GM12878 (cell line): Measurements from ENCODE around the gene SFXN4. TPM values are rescaled to one million over a fixed set of nuclear protein-coding genes. Genes with fewer than 3 reads are reported as not detected.
A peak's percentile ranks its signal among the peaks of the same experiment; 100 is the strongest.

Experiments used
- CBFB ChIP-seq: IDR thresholded peaks from 2 replicates; pipeline ENCODE4 v1.6.1; 2016; ENCODE audit warnings: antibody characterized with exemption, low read depth
- ETV6 ChIP-seq, 2 experiments: fragments of 450-650 bp in 1 of 2; IDR thresholded peaks in 1 of 2; conservative IDR thresholded peaks in 1 of 2; 2 replicates each; pipeline ENCODE4 v1.6.1; 2014; ENCODE audit warnings: antibody characterized with exemption in 1 of 2, borderline replicate concordance in 1 of 2, low read depth in 1 of 2, mild to moderate bottlenecking in 1 of 2, moderate library complexity in 1 of 2
- HDGF ChIP-seq: fragments of 450-650 bp; IDR thresholded peaks from 2 replicates; pipeline ENCODE4 v1.6.1; 2016; ENCODE audit warnings: antibody characterized with exemption
- KLF5 ChIP-seq: fragments of 450-650 bp; IDR thresholded peaks from 2 replicates; pipeline ENCODE4 v1.6.1; 2014; ENCODE audit warnings: mild to moderate bottlenecking; ENCODE audit not compliant: partially characterized antibody
- MEF2B ChIP-seq: fragments of 450-650 bp; IDR thresholded peaks from 2 replicates; pipeline ENCODE4 v1.6.1; 2018; ENCODE audit warnings: mild to moderate bottlenecking, moderate library complexity; ENCODE audit not compliant: partially characterized antibody, poor library complexity, severe bottlenecking
- MYC ChIP-seq: IDR thresholded peaks from 2 replicates; pipeline ENCODE4 v1.6.1; 2011; ENCODE audit warnings: mild to moderate bottlenecking, low read length, moderate library complexity, inconsistent platforms; ENCODE audit not compliant: insufficient read depth, insufficient replicate concordance, insufficient read length, severe bottlenecking
- NFXL1 ChIP-seq: fragments of 450-650 bp; IDR thresholded peaks from 2 replicates; pipeline ENCODE4 v1.6.1; 2017; ENCODE audit warnings: antibody characterized with exemption, mild to moderate bottlenecking, borderline replicate concordance
- NRF1 ChIP-seq: conservative IDR thresholded peaks from 2 replicates; pipeline ENCODE4 v1.6.1; 2011; ENCODE audit warnings: mild to moderate bottlenecking, low read depth, low read length, improper control_type of control experiment
- SREBF2 ChIP-seq: IDR thresholded peaks from 2 replicates; pipeline ENCODE4 v1.6.1; 2012; ENCODE audit warnings: mild to moderate bottlenecking, low read length
- STAT3 ChIP-seq: IDR thresholded peaks from 2 replicates; pipeline ENCODE4 v1.6.1; 2011; ENCODE audit warnings: low read depth, low read length, improper control_type of control experiment
- TCF3 ChIP-seq: IDR thresholded peaks from 2 replicates; pipeline ENCODE4 v1.6.1; 2012; ENCODE audit warnings: low read depth, mild to moderate bottlenecking, low read length, borderline replicate concordance; ENCODE audit not compliant: insufficient read depth
- ZNF217 ChIP-seq: fragments of 450-650 bp; IDR thresholded peaks from 2 replicates; pipeline ENCODE4 v1.6.1; 2017; ENCODE audit warnings: antibody characterized with exemption, mild to moderate bottlenecking
- ZNF24 ChIP-seq: fragments of 450-650 bp; IDR thresholded peaks from 2 replicates; pipeline ENCODE4 v1.6.1; 2017; ENCODE audit warnings: antibody characterized with exemption, mild to moderate bottlenecking
- ZSCAN29 ChIP-seq: fragments of 450-650 bp; IDR thresholded peaks from 2 replicates; pipeline ENCODE4 v1.6.1; 2017; ENCODE audit warnings: mild to moderate bottlenecking, moderate library complexity
- ZZZ3 ChIP-seq: IDR thresholded peaks from 2 replicates; pipeline ENCODE4 v1.6.1; 2011; ENCODE audit warnings: low read depth; ENCODE audit not compliant: control insufficient read depth, insufficient read length
- polyA plus RNA-seq, 11 experiments: library from polyadenylated mRNA; depleted of rRNA in 4 of 11; unstranded in 6 of 11; stranded (reverse) in 5 of 11; fragments of >200 nt; fragmentation: Nextera tagmentation in 4 of 11; fragmentation: Illumina TruSeq in 1 of 11; extraction: Ambion mirVana in 4 of 11; extraction: Trizol in 1 of 11; gene quantifications; 1 replicate in 1 of 11; 2 replicates in 10 of 11; pipeline versions ENCODE4 v1.2.1 to v1.2.3, GENCODE V29; 2011 to 2016; ENCODE audit warnings: inconsistent platforms in 2 of 11, missing spikeins in 2 of 11, low read depth in 1 of 11
- total RNA-seq, 4 experiments: library from RNA; depleted of rRNA in 3 of 4; stranded (reverse); fragments of >200 nt in 3 of 4; fragmentation: Illumina TruSeq in 1 of 4; extraction: Trizol in 1 of 4; gene quantifications; 2 replicates each; pipeline versions ENCODE4 v1.2.1 to v1.2.3, GENCODE V29; 2013 to 2021
- TF ChIP-seq, protein P1 (sequence below): fragments of 450-650 bp; IDR thresholded peaks from 2 replicates; pipeline ENCODE4 v1.6.1; 2017; ENCODE audit warnings: borderline replicate concordance
- TF ChIP-seq, protein P2 (sequence below): fragments of 450-650 bp; IDR thresholded peaks from 2 replicates; pipeline ENCODE4 v1.6.1; 2016; ENCODE audit warnings: mild to moderate bottlenecking
- TF ChIP-seq, protein P3 (sequence below): fragments of 450-650 bp; IDR thresholded peaks from 2 replicates; pipeline ENCODE4 v1.6.1; 2017; ENCODE audit warnings: antibody characterized with exemption, mild to moderate bottlenecking, moderate library complexity
- TF ChIP-seq, protein P4 (sequence below): fragments of 450-650 bp; IDR thresholded peaks from 2 replicates; pipeline ENCODE4 v1.6.1; 2017; ENCODE audit warnings: low read depth, mild to moderate bottlenecking, moderate library complexity

The SFXN4 gene
- total and polyA plus RNA-seq, 10 of the 15 experiments (the other 5 are each of a cell fraction or from before 2014, with no cell fraction given) = 40.7 to 111 (median 48.8) TPM

DNA sequence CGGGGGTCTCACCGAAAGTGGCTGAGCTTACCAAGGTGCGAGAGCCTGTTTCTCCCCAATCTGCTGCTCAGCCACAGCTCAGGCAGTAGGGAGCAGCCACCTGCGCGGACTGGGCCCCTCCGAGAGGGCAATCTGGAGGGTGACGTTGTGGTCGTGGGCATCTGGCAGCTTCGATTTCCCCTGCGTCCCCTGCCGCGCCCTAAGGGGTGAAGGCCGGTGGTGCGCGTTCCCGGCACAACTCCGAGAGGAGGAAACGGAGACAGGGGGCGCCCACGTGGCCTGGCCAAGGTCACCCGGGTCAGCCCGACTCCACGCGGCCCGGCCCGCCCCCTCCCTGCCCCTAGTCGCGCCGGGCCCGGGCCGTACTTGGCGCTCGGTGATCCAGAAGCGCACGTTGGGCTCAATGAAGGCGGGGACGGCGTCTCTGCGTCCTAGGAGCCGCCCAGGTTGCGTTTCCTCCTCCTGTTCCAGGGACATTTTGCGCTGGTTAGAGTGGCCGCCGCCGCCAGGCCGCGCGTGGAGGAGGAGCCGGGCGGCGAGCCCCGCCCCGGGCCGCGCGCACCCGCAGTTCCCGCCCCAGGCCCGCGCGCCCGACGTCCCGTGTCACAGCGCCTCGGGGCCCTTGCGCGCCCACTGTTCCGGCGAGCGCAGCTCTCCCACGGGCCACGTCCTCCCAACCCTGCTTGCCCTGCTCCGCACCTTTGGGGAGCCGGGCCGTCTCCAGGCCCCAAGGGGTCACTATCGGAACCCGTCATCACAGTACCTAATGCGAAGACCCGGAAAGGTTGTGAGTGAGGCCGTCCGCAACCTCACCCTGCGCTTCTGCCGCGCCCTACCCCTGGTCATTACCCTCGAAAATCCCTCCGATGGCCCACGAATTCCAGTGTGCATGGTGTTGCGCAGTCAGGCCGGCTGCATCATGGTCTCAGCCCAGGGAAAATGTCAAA, at the start of gene SFXN4 (continued):
- TF ChIP-seq MEF2B (no peak), HDGF (peak; percentile 68), ZZZ3 (no peak), ZNF217 (no peak), NRF1 (no peak), KLF5 (no peak), ZSCAN29 (no peak), NFXL1 (no peak), STAT3 (no peak), CBFB (no peak), SREBF2 (no peak), MYC (peak; percentile 99), ETV6 (conservative IDR thresholded peaks at IDR 0.05 in 1 of 2, IDR thresholded peaks at IDR 0.05 in 1 of 2; ENCODE audit: borderline replicate concordance in 1 of 2, low read depth in 1 of 2) (no peak), ZNF24 (no peak), TCF3 (no peak)
- TF ChIP-seq, protein P1, sequence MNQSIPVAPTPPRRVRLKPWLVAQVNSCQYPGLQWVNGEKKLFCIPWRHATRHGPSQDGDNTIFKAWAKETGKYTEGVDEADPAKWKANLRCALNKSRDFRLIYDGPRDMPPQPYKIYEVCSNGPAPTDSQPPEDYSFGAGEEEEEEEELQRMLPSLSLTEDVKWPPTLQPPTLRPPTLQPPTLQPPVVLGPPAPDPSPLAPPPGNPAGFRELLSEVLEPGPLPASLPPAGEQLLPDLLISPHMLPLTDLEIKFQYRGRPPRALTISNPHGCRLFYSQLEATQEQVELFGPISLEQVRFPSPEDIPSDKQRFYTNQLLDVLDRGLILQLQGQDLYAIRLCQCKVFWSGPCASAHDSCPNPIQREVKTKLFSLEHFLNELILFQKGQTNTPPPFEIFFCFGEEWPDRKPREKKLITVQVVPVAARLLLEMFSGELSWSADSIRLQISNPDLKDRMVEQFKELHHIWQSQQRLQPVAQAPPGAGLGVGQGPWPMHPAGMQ = no peak
- TF ChIP-seq, protein P2, sequence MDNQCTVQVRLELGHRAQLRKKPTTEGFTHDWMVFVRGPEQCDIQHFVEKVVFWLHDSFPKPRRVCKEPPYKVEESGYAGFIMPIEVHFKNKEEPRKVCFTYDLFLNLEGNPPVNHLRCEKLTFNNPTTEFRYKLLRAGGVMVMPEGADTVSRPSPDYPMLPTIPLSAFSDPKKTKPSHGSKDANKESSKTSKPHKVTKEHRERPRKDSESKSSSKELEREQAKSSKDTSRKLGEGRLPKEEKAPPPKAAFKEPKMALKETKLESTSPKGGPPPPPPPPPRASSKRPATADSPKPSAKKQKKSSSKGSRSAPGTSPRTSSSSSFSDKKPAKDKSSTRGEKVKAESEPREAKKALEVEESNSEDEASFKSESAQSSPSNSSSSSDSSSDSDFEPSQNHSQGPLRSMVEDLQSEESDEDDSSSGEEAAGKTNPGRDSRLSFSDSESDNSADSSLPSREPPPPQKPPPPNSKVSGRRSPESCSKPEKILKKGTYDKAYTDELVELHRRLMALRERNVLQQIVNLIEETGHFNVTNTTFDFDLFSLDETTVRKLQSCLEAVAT = peak; percentile 55; the same call in 1 of the 2 replicates
- TF ChIP-seq, protein P3, sequence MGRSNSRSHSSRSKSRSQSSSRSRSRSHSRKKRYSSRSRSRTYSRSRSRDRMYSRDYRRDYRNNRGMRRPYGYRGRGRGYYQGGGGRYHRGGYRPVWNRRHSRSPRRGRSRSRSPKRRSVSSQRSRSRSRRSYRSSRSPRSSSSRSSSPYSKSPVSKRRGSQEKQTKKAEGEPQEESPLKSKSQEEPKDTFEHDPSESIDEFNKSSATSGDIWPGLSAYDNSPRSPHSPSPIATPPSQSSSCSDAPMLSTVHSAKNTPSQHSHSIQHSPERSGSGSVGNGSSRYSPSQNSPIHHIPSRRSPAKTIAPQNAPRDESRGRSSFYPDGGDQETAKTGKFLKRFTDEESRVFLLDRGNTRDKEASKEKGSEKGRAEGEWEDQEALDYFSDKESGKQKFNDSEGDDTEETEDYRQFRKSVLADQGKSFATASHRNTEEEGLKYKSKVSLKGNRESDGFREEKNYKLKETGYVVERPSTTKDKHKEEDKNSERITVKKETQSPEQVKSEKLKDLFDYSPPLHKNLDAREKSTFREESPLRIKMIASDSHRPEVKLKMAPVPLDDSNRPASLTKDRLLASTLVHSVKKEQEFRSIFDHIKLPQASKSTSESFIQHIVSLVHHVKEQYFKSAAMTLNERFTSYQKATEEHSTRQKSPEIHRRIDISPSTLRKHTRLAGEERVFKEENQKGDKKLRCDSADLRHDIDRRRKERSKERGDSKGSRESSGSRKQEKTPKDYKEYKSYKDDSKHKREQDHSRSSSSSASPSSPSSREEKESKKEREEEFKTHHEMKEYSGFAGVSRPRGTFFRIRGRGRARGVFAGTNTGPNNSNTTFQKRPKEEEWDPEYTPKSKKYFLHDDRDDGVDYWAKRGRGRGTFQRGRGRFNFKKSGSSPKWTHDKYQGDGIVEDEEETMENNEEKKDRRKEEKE = no peak
- TF ChIP-seq, protein P4, sequence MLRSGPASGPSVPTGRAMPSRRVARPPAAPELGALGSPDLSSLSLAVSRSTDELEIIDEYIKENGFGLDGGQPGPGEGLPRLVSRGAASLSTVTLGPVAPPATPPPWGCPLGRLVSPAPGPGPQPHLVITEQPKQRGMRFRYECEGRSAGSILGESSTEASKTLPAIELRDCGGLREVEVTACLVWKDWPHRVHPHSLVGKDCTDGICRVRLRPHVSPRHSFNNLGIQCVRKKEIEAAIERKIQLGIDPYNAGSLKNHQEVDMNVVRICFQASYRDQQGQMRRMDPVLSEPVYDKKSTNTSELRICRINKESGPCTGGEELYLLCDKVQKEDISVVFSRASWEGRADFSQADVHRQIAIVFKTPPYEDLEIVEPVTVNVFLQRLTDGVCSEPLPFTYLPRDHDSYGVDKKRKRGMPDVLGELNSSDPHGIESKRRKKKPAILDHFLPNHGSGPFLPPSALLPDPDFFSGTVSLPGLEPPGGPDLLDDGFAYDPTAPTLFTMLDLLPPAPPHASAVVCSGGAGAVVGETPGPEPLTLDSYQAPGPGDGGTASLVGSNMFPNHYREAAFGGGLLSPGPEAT = no peak
